ENCODE data around the gene RAB24.
"Not testable (repeated sequence)": the region's sequence is repeated elsewhere in the genome, so short reads cannot be mapped to it uniquely, and the experiment has no call there.

Gene RAB24

GRCh38 chr5:177311723-177312648 is 8.5 kb upstream of the RAB24 start, which contains the start of gene MXD3:
TSS of gene MXD3 (minus strand) at chr5:177311898. CDS start at chr5:177311830, 68 bp downstream.
- FAIRE-seq: peak; percentile 97
- DNase-seq (ENCODE audit: insufficient read length, low spot score): peak; percentile 82

GRCh38 chr5:177311392-177311722 is 7.8 kb upstream of the RAB24 start:
- DNase-seq (ENCODE audit: insufficient read length, low spot score) (no peak), FAIRE-seq (no peak)

- DNase-seq (ENCODE audit: insufficient read length, low spot score) (peak; percentile 56), FAIRE-seq (peak; percentile 96)
Observed at GRCh38 chr5:177310757-177311391, 7.4 kb upstream of the RAB24 start.

- DNase-seq (ENCODE audit: insufficient read length, low spot score) (no peak), FAIRE-seq (no peak)
Observed at GRCh38 chr5:177310332-177310731, 6.8 kb upstream of the RAB24 start.

- DNase-seq (ENCODE audit: insufficient read length, low spot score): no peak
- FAIRE-seq: peak; percentile 92
Observed at GRCh38 chr5:177309351-177310191, 6.1 kb upstream of the RAB24 start.

- FAIRE-seq (no peak), DNase-seq (ENCODE audit: insufficient read length, low spot score) (no peak)
Observed at GRCh38 chr5:177308740-177309139, 5.2 kb upstream of the RAB24 start.

GRCh38 chr5:177307544-177308363 is 4.2 kb upstream of the RAB24 start:
- no peak for FAIRE-seq
- no peak for DNase-seq (ENCODE audit: insufficient read length, low spot score)

GRCh38 chr5:177306674-177307543 is 3.4 kb upstream of the RAB24 start:
- no peak for DNase-seq (ENCODE audit: insufficient read length, low spot score)
- FAIRE-seq: no peak

- not testable (repeated sequence) for DNase-seq (ENCODE audit: insufficient read length, low spot score); FAIRE-seq
Observed at GRCh38 chr5:177306103-177306640, 2.7 kb upstream of the RAB24 start.

- DNase-seq (ENCODE audit: insufficient read length, low spot score) (no peak), FAIRE-seq (peak; percentile 73)
Observed at GRCh38 chr5:177304392-177305119, 1.0 kb upstream of the RAB24 start.

- DNase-seq (ENCODE audit: insufficient read length, low spot score): no peak
- FAIRE-seq: no peak
Observed at GRCh38 chr5:177303925-177304391, 439 bp upstream of the RAB24 start.

- no peak for DNase-seq (ENCODE audit: insufficient read length, low spot score)
Observed at GRCh38 chr5:177302354-177303110, 987 bp downstream of the RAB24 start.

GRCh38 chr5:177301503-177302165 is 1.9 kb downstream of the RAB24 start:
- DNase-seq (ENCODE audit: insufficient read length, low spot score): no peak
- no peak for FAIRE-seq

More at GRCh38 chr5:177302354-177303110, 987 bp downstream of the RAB24 start:
- no peak for FAIRE-seq

GRCh38 chr5:177300951-177301350 is 2.6 kb downstream of the RAB24 start:
- no peak for FAIRE-seq
- no peak for DNase-seq (ENCODE audit: insufficient read length, low spot score)

- peak; percentile 94 for FAIRE-seq
- no peak for DNase-seq (ENCODE audit: insufficient read length, low spot score)
Observed at GRCh38 chr5:177300236-177300880, 3.2 kb downstream of the RAB24 start.

GRCh38 chr5:177299697-177300096 is 3.8 kb downstream of the RAB24 start:
- DNase-seq (ENCODE audit: insufficient read length, low spot score): no peak
- FAIRE-seq: no peak
